Measurements from ENCODE around the gene WDR33. TPM values are rescaled to one million over a fixed set of nuclear protein-coding genes. Genes with fewer than 3 reads are reported as not detected.
A peak's percentile ranks its signal among the peaks of the same experiment; 100 is the strongest.
"Not testable (repeated sequence)": the region's sequence is repeated elsewhere in the genome, so short reads cannot be mapped to it uniquely, and the experiment has no call there.

WDR33 gene
- total RNA-seq, 4 donors from 2014 or later = 25.8 to 35.3 (median 33.3) TPM

- Histone ChIP-seq H3K27ac (replicated peaks in 1 of 4) (no peak overlapping the region), H3K4me3 (no peak overlapping the region), H3K27me3 (peaks cover 0 to 6% (median 0%) of the 10 kb centered on the region in 4 donors), H3K4me1 (peaks cover under 1 to 11% (median 9%) of the 10 kb centered on the region in 4 donors), H3K9me3 (peaks cover 0 to 7% (median 3%) of the 10 kb centered on the region in 4 donors), H3K36me3 (no peaks in the 10 kb centered on the region)
- intact Hi-C loops (cut with DNase I) = loop anchor here (10.0 kb wide), 1 partner anchor 290 kb away; the partner anchor contains the start of gene IWS1
- WGBS = 96% methylated on average over 1 of the region's 1 CpG
- DNase-seq (ENCODE audit: extremely low spot score) = no peak
- TF ChIP-seq POLR2AphosphoS5 (IDR thresholded peaks at IDR 0.05) = no peak
- TF ChIP-seq EP300 (IDR thresholded peaks at IDR 0.05) = no peak
- no peak for TF ChIP-seq POLR2A (IDR thresholded peaks at IDR 0.05; ENCODE audit: low read depth)
- TF ChIP-seq, protein P1, sequence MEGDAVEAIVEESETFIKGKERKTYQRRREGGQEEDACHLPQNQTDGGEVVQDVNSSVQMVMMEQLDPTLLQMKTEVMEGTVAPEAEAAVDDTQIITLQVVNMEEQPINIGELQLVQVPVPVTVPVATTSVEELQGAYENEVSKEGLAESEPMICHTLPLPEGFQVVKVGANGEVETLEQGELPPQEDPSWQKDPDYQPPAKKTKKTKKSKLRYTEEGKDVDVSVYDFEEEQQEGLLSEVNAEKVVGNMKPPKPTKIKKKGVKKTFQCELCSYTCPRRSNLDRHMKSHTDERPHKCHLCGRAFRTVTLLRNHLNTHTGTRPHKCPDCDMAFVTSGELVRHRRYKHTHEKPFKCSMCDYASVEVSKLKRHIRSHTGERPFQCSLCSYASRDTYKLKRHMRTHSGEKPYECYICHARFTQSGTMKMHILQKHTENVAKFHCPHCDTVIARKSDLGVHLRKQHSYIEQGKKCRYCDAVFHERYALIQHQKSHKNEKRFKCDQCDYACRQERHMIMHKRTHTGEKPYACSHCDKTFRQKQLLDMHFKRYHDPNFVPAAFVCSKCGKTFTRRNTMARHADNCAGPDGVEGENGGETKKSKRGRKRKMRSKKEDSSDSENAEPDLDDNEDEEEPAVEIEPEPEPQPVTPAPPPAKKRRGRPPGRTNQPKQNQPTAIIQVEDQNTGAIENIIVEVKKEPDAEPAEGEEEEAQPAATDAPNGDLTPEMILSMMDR (IDR thresholded peaks at IDR 0.05) = no peak
These were observed 3.7 kb upstream of the WDR33 start for GRCh38 chr2:127814677-127815076.

DNA sequence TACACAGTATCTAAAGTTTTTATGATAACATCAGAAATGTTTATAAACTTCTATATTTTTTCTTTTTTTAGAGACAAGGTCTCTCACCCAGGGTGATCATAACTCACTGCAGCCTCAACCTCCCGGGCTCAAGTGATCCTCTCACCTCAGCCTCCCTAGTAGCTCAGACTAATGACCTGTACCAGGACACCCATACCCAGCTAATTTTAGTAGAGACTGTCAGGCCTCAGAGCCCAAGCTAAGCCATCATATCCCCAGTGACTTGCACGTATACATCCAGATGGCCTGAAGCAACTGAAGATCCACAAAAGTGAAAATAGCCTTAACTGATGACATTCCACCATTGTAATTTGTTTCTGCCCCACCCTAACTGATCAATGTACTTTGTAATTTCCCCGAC is 1.5 kb upstream of the WDR33 start:
- H3K27ac ChIP-seq (replicated peaks in 1 of 4); H3K9me3 ChIP-seq; DNase-seq (ENCODE audit: extremely low spot score); H3K36me3 ChIP-seq; H3K4me3 ChIP-seq; H3K27me3 ChIP-seq: not testable (repeated sequence)
- 90% methylated on average over 3 of the region's 3 CpGs for WGBS
- intact Hi-C loops (cut with DNase I) = loop anchor here (10.0 kb wide), 1 partner anchor 288 kb away; the partner anchor contains the start of gene IWS1
- peaks cover 11 to 33% (median 31%) of the 10 kb centered on the region in 4 donors for H3K4me1 ChIP-seq

- no peak for DNase-seq (ENCODE audit: extremely low spot score)
- Histone ChIP-seq H3K27me3 (no peaks in the 10 kb centered on the region), H3K4me1 (peaks cover 19 to 41% (median 39%) of the 10 kb centered on the region in 4 donors), H3K9me3 (no peaks in the 10 kb centered on the region), H3K4me3 (peak overlapping the region; percentile 73 to 85 (median 78)), H3K36me3 (no peaks in the 10 kb centered on the region), H3K27ac (replicated peaks in 1 of 4) (peak overlapping the region; percentile 91 to 94 (median 94))
- TF ChIP-seq POLR2AphosphoS5 (IDR thresholded peaks at IDR 0.05) (no peak), EP300 (IDR thresholded peaks at IDR 0.05) (no peak), POLR2A (IDR thresholded peaks at IDR 0.05; ENCODE audit: low read depth) (no peak)
- TF ChIP-seq, protein P1 (IDR thresholded peaks at IDR 0.05) = no peak
- 40% methylated on average over 32 of the region's 34 CpGs for WGBS
- intact Hi-C loops (cut with DNase I) = loop anchor here (10.0 kb wide), 1 partner anchor 287 kb away; the partner anchor contains the start of gene IWS1
These were observed 688 bp upstream of the WDR33 start for GRCh38 chr2:127811397-127812321.

- peaks cover 28 to 55% (median 53%) of the 10 kb centered on the region in 4 donors for H3K4me1 ChIP-seq
- no peaks in the 10 kb centered on the region for H3K9me3 ChIP-seq
- no peak for DNase-seq (ENCODE audit: extremely low spot score)
- no peak for TF ChIP-seq EP300 (IDR thresholded peaks at IDR 0.05)
- TF ChIP-seq, protein P1 (IDR thresholded peaks at IDR 0.05) = no peak
- TF ChIP-seq POLR2A (IDR thresholded peaks at IDR 0.05; ENCODE audit: low read depth) = no peak
- no peak for TF ChIP-seq POLR2AphosphoS5 (IDR thresholded peaks at IDR 0.05)
- H3K36me3 ChIP-seq = no peaks in the 10 kb centered on the region
- peak overlapping the region; percentile 73 to 85 (median 78) for H3K4me3 ChIP-seq
- intact Hi-C loops (cut with DNase I) = loop anchor here (10.0 kb wide), 1 partner anchor 285 kb away; the partner anchor contains the start of gene IWS1
- no peaks in the 10 kb centered on the region for H3K27me3 ChIP-seq
- 0% methylated on average over 10 of the region's 10 CpGs for WGBS
- peak overlapping the region; percentile 91 to 94 (median 94) for H3K27ac ChIP-seq (replicated peaks in 1 of 4)
These were observed 784 bp downstream of the WDR33 start for GRCh38 chr2:127810156-127810618.
